ENCODE measurements around the gene HTRA3.

The HTRA3 gene

GRCh38 chr4:8297141-8297601 lies 27.6 kb downstream of the HTRA3 start:
- DNase-seq: no peak

- DNase-seq: no peak
These were observed 28.3 kb downstream of the HTRA3 start for GRCh38 chr4:8297691-8298485.

GRCh38 chr4:8300832-8301231 lies 31.3 kb downstream of the HTRA3 start:
- DNase-seq: no peak

GRCh38 chr4:8301851-8302730 lies 32.5 kb downstream of the HTRA3 start:
- DNase-seq: no peak

- DNase-seq: no peak
These were observed 33.5 kb downstream of the HTRA3 start for GRCh38 chr4:8303081-8303480.

GRCh38 chr4:8303485-8304281 lies 34.1 kb downstream of the HTRA3 start:
- no peak for DNase-seq

GRCh38 chr4:8304827-8305695 lies 35.5 kb downstream of the HTRA3 start:
- no peak for DNase-seq

- no peak for DNase-seq
These were observed 36.4 kb downstream of the HTRA3 start for GRCh38 chr4:8305851-8306471.

- DNase-seq: no peak
These were observed 37.0 kb downstream of the HTRA3 start for GRCh38 chr4:8306511-8307021.

- no peak for DNase-seq
These were observed 37.6 kb downstream of the HTRA3 start for GRCh38 chr4:8307121-8307520.

- no peak for DNase-seq
These were observed 38.2 kb downstream of the HTRA3 start for GRCh38 chr4:8307714-8308113.

GRCh38 chr4:8308144-8308543 lies 38.6 kb downstream of the HTRA3 start:
- no peak for DNase-seq

- DNase-seq: no peak
These were observed 39.6 kb downstream of the HTRA3 start for GRCh38 chr4:8308856-8309771.

- no peak for DNase-seq
These were observed 40.8 kb downstream of the HTRA3 start for GRCh38 chr4:8310306-8310705.

- no peak for DNase-seq
These were observed 41.8 kb downstream of the HTRA3 start for GRCh38 chr4:8311101-8312068.

GRCh38 chr4:8312069-8312445 lies 42.5 kb downstream of the HTRA3 start:
- no peak for DNase-seq

- DNase-seq: no peak
These were observed 43.4 kb downstream of the HTRA3 start for GRCh38 chr4:8312976-8313375.

GRCh38 chr4:8314691-8315255 lies 45.2 kb downstream of the HTRA3 start:
- no peak for DNase-seq
